ENCODE measurements around the gene PRSS8.
"Not testable (repeated sequence)": the region's sequence is repeated elsewhere in the genome, so short reads cannot be mapped to it uniquely, and the experiment has no call there.

Gene PRSS8

GRCh38 chr16:31135535-31136286 is at the start of gene PRSS8:
TSS of gene PRSS8 (minus strand) at chr16:31135727. CDS start at chr16:31135498, 229 bp downstream.
- DNase-seq (ENCODE audit: low read depth in 1 of 2, low spot score in 1 of 2): no peak

- no peak for DNase-seq (ENCODE audit: low read depth in 1 of 2, low spot score in 1 of 2)
These were observed 49.4 kb upstream of the PRSS8 start for GRCh38 chr16:31184888-31185287.

- no peak for DNase-seq (ENCODE audit: low read depth in 1 of 2, low spot score in 1 of 2)
These were observed 48.2 kb upstream of the PRSS8 start for GRCh38 chr16:31183432-31184428.

DNA sequence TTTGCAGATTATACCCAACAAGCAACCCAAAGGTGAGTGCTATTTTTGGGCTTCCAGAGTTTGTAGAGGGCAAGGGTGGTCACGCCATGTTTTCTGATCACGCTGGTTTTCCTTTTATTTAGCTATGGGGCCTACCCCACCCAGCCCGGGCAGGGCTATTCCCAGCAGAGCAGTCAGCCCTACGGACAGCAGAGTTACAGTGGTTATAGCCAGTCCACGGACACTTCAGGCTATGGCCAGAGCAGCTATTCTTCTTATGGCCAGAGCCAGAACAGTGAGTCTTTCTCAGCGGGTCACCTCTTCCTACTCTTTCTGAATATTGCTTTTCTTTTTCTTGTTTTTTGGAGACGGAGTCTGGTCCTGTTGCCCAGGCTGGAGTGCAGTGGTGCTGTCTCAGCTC is 46.9 kb upstream of the PRSS8 start:
- no peak for DNase-seq (ENCODE audit: low read depth in 1 of 2, low spot score in 1 of 2)

DNA sequence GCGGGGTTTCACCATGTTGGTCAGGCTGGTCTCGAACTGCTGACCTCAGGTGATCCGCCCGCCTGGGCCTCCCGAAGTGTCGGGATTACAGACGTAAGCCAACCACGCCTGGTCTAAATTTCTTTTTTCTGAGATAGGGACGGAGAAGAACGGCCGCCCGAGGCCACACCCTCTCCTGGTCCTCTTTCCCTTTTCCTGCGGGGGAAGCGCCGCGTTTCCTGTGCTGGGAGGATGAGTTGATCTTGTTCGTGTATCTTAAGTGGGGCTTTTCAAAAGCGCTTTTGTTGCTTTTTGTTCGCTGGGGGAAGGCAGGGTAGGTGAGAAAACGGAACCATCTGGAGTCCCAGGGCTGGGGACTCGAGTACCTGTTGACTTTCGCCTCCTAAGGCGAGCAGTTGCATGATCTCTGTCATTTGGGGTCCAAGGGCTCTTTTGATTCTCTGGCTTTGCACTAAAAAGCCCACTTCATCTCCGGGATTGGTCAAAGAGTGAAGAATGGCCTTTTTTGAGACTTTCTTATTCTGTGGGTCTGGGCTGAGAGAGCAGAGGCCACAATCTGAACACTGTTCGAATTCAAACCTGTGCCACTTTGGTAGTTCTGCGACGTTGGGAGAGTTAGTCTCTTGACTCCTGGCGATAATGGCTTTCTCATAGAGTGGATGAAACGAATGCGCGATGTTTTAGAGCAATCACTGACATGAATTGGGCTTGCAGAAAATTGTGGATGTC is 45.7 kb upstream of the PRSS8 start:
- DNase-seq (ENCODE audit: low read depth in 1 of 2, low spot score in 1 of 2): no peak

GRCh38 chr16:31179747-31180459 is 44.4 kb upstream of the PRSS8 start, which contains the start of gene FUS:
TSS of gene FUS (plus strand) at chr16:31180139. CDS start at chr16:31180215, 76 bp downstream.
- peak; percentile 86 for DNase-seq (ENCODE audit: low read depth in 1 of 2, low spot score in 1 of 2)

DNA sequence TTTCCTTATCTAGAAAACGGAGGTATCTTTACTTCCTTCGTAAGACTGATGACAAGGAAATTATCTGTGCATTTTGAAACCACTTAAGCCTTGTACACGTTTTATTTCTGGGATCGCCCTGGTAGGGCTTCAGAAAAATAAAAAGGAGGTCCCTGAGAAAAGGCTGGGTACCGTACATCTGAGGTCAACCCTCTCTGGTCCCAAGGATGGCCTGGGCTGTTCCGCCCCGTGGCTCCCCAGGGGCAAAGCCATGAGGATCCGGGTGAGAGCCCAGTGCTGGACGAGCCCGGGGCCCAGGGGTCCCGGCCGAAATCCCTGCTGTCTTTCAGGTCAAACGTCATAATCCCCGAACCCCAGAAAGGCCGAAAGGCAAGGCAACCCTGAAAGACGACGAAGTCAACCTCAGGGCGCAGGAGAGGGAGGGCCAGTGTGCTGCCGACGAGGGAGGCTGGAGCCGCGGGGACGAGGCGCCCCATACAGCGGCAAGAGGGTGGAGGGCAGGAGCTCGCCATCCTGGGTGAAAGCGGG is 43.8 kb upstream of the PRSS8 start:
- no peak for DNase-seq (ENCODE audit: low read depth in 1 of 2, low spot score in 1 of 2)

DNA sequence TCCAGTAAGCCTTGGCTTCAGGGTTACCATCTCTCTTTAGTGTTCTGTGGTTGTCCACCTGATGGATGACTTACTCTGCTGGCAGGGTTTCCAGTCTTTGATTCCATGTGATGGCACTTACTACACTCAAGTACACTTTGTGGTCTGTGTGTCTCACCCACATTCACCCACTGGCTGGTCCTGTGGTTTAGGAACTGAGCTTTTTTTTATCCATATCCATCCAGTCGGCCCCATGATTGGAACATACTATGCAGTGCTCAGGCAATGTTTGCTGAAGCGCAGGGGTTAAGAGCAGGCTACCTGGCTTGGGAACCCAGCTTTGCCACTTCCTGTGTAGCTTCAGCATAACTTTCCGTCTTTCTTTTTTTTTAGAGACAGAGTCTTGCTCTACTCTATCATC is 41.6 kb upstream of the PRSS8 start:
- no peak for DNase-seq (ENCODE audit: low read depth in 1 of 2, low spot score in 1 of 2)

DNA sequence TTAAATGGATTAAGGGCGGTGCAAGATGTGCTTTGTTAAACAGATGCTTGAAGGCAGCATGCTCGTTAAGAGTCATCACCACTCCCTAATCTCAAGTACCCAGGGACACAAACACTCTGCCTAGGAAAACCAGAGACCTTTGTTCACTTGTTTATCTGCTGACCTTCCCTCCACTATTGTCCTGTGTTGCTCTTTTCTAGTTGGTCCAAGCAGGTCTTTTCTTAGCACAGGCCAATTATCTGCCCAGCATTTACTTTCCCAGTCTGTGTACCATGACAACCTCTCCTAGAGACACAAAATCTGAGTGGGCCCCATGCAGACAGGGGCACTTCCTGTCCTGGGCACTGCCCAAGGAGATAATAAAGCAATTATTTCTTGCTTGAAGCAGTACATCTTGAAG is 34.5 kb upstream of the PRSS8 start:
- not testable (repeated sequence) for DNase-seq (ENCODE audit: low read depth in 1 of 2, low spot score in 1 of 2)

DNA sequence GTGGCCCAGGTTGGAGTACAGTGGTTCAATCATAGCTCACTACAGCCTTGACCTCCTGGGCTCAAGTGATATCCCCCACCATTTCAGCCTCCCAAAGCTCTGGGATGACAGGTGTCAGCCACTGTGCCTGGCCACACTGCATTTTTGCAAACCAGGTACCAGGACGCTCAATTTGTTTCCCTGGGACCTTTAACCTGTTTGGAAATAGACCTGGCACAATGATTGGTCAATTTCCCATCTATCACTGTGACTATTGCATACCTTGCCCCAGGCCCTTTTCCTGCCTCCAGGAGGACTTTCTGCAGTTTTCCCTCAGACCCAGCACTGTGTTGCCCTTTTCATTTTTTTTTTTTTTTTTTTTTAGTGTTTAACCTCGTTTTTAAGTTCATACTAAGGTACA is 33.3 kb upstream of the PRSS8 start:
- DNase-seq (ENCODE audit: low read depth in 1 of 2, low spot score in 1 of 2): no peak

DNA sequence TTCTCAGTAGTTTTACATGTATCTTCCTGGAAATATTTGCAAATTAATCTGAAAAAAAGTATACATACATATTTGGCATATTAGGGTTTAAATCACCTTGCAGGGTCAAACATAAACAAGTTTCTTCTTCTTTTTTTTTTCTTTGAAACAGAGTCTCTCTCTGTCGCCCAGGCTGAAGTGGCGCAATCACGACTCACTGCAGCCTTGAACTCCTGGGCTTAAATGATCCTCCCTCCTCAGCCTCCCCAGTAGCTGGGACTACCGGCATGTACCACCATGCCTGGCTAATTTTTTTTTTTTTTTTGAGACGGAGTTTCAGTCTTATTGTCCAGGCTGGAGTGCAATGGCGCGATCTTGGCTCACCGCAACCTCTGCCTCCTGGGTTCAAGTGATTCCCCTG is 31.8 kb upstream of the PRSS8 start:
- DNase-seq (ENCODE audit: low read depth in 1 of 2, low spot score in 1 of 2): no peak

- no peak for DNase-seq (ENCODE audit: low read depth in 1 of 2, low spot score in 1 of 2)
These were observed 21.6 kb upstream of the PRSS8 start for GRCh38 chr16:31157136-31157535.

DNA sequence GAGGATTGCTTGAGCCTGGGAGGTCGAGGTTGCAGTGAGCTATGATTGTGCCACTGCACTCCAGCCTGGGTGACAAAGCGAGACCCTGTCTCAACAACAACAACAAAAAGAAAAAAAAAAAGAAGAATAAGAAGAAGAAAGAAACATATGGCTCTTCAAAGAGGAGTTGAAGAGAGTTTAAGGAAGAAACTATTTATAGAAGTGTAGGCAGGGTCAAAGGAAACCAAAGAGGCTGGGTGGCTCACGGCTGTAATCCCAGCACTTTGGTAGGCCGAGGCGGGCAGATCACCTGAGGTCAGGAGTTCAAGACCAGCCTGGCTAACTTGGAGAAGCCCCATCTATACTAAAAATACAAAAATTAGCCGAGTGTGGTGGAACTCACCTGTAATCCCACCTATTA is 15.4 kb upstream of the PRSS8 start:
- DNase-seq (ENCODE audit: low read depth in 1 of 2, low spot score in 1 of 2): not testable (repeated sequence)

DNA sequence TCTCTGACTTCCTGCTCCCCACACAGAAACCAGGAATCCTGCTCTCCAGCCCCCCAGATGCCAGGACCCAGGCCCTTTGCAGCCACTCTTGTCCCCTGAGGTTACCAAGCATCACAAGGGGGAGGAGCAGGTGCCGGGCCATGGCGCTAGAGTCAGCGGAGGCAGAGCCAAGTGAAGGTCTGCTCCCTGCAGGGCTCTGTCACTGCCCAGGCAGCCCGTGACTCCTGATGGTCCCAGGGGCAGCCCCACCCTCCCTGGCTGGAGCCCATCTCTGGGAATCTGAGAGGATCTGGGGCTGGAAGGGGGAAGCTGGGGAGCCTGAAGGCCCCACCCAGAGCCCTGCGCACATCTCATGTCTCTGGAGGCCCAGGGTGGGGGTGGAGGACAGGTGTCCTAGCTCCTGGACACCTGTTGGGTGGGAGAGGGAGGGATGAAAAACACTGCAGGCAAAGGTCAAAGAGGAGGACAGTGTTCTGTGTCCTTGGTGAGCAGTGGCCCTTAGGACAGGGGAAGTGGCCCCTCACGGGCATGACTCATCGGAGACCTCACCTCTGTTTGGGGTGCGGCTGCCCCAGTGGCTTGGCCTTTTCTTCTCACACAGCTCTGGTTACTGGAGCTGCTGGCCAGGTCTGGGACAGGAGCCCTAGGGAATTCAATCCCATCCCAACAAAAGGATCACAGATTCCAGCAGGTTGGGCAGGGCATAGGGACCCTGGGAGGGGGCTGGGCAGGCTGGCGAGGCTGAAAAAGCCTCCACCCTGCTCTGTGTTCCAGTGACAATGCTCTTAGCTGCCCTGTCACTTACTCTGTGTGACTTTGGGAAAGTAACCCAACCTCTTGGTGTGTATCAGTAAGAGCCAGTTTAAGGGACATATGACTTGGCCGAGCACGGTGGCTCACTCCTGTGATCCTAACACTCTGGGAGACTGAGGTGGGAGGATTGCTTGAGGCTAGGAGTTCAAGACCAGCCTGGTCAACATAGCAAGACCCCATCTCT is 14.7 kb upstream of the PRSS8 start, which contains the start of gene PRSS36:
PRSS36 (minus strand) TSS at position 173 of the 997 bp plus-strand sequence; CDS start at position 142, 31 bp downstream.
- DNase-seq (ENCODE audit: low read depth in 1 of 2, low spot score in 1 of 2): no peak

DNA sequence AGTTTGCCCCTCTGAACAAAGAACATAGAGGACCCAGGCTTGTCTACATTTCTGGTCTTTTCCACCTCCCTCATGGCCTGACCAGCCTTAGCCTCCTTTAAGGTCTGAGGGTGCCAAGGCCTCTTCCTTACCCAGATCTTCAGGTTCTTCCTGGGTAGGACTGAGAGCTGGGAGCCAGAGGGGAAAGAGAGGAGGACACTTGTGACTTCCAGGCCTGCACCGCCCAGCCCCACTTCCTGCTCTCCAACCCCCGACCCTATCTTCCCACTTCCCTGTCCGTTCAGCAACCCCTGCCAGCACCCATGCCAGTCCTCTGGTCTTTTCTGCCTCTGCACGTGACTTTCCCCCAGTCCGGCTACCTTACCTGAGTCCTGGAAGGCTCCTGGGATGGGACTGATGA is 13.8 kb upstream of the PRSS8 start:
- DNase-seq (ENCODE audit: low read depth in 1 of 2, low spot score in 1 of 2): no peak

- DNase-seq (ENCODE audit: low read depth in 1 of 2, low spot score in 1 of 2): no peak
These were observed 13.4 kb upstream of the PRSS8 start for GRCh38 chr16:31148896-31149295.

DNA sequence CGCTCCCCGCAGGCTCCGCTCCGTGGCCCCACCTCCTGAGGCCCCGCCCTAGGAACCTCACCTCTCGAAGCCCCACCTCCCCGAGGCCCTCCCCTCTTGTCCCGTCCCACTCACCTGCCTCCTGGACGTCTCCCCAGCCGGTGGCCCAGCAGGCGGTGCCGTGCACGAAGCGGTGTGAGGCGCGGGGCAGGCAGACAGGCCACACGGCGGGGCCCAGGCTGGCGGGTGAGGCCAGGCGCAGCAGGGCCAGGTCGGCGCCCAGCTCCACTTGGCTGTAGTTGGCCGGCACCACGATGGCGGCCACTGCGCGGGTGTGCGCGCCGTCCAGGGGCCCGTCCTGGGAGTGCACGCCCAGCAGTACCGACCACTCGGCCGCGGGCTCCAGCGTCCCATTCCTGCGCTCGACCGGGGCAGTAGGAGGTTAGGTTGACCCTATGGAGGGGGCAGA is 12.8 kb upstream of the PRSS8 start:
- no peak for DNase-seq (ENCODE audit: low read depth in 1 of 2, low spot score in 1 of 2)

- no peak for DNase-seq (ENCODE audit: low read depth in 1 of 2, low spot score in 1 of 2)
These were observed 12.0 kb upstream of the PRSS8 start for GRCh38 chr16:31147574-31147973.

DNA sequence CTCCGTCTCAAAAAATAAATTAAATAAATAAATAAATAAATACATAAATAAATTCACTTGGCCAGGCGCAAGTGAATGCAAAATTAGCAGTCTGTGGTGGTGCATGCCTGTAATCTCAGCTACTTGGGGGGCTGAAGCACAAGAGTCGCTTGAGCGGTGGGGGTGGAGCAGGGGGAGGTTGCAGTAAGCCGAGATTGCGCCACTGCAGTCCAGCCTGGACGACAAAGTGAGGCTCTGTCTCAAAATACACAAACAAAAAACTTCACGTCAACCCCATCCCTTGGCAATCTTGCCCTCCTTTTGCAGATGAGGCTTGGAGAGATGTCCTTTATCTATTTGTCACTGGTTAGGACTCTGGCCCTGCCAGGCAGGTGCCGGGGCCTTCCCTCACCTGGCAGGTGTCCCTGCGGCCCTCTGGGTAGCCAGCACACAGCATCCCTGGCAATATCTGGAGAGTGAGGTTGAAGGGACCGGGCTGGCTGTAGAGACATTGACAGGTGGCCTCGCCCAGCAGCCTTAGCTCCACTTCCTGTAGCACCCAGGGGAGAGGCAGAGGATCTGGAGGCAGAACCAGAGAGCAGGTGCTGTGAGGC is 10.0 kb upstream of the PRSS8 start:
- no peak for DNase-seq (ENCODE audit: low read depth in 1 of 2, low spot score in 1 of 2)
